HCT116 (cell line): ENCODE results near the gene MCAT. TPM values are rescaled to one million over a fixed set of nuclear protein-coding genes. Genes with fewer than 3 reads are reported as not detected.

Experiments
- ATAC-seq: fragments of 200-7000 bp; cut with Tn5 transposase; 2 replicates; pipeline ENCODE4 v1.9.1; 2020; ENCODE audit warnings: mild to moderate bottlenecking, moderate library complexity
- BruUV-seq: library from RNA; stranded (reverse); fragments of 400-500 nt; replicated peaks from 2 replicates; lab custom pipeline; 2021; lab: Mats Ljungman, UMichigan
- CTCF ChIA-PET: fragments of 300-600 bp; sonication (Branson Sonifier 250); formaldehyde crosslinking; loops from one replicate; lab custom pipeline; 2021; ENCODE audit warnings: antibody characterized with exemption; lab: Charles Lee
- POLR2A ChIA-PET: fragments of 300-600, 350-600 bp; sonication (Branson Sonifier 250); formaldehyde crosslinking; loops from one replicate; lab custom pipeline; 2021; ENCODE audit warnings: antibody characterized with exemption; lab: Charles Lee
- RAD21 ChIA-PET, 2 experiments: fragments of 300-600 bp; sonication (Branson Sonifier 250); formaldehyde crosslinking; loops; one replicate each; lab custom pipeline; 2023; ENCODE audit warnings: low total read pairs in 2 of 2; ENCODE audit not compliant: uncharacterized antibody in 2 of 2, unreplicated experiment in 2 of 2, low non-redundant PET in 1 of 2; lab: Charles Lee
- DNase-seq: peaks from one replicate; pipeline ENCODE4 v3.0.0-alpha.2; 2010; ENCODE audit warnings: low read depth, low spot score
- H2AFZ ChIP-seq: fragments of 200-600 bp; shearing (Covaris generic), sonication (generic); 2 replicates; pipeline ENCODE4 v1.6.1; 2017; ENCODE audit warnings: low read depth, mixed run types, mixed read lengths, antibody characterized with exemption, low read length; ENCODE audit not compliant: poor library complexity, severe bottlenecking
- H3K27ac ChIP-seq: 2 replicates; pipeline ENCODE4 v1.5.1; 2012; ENCODE audit warnings: low read depth, low read length
- H3K27me3 ChIP-seq: fragments of 200-600 bp; sonication (generic); 2 replicates; pipeline ENCODE4 v1.6.1; 2016; ENCODE audit warnings: mixed run types, low read length, mixed read lengths; ENCODE audit not compliant: insufficient read depth
- H3K36me3 ChIP-seq, 2 experiments: fragments of 200-500 bp in 1 of 2; fragments of 200-600 bp in 1 of 2; sonication (Bioruptor generic) in 1 of 2; sonication (generic) in 1 of 2; 2 replicates each; pipeline versions ENCODE4 v1.5.1 to v1.6.1; 2014 to 2016; ENCODE audit warnings: low read length in 2 of 2, inconsistent platforms in 1 of 2, mixed read lengths in 1 of 2, mixed run types in 1 of 2; ENCODE audit not compliant: insufficient read depth in 2 of 2, control insufficient read depth in 1 of 2
- H3K4me1 ChIP-seq, 2 experiments: fragments of 200-600 bp in 1 of 2; sonication (generic) in 1 of 2; 2 replicates each; pipeline versions ENCODE4 v1.5.1 to v1.6.1; 2012 to 2017; ENCODE audit warnings: low read length in 2 of 2, inconsistent platforms in 1 of 2, mild to moderate bottlenecking in 1 of 2, mixed read lengths in 1 of 2, mixed run types in 1 of 2, moderate library complexity in 1 of 2; ENCODE audit not compliant: insufficient read depth in 2 of 2, control insufficient read depth in 1 of 2
- H3K4me2 ChIP-seq: fragments of 200-600 bp; sonication (generic); 2 replicates; pipeline ENCODE4 v1.6.1; 2017; ENCODE audit warnings: mixed run types, low read length, mixed read lengths
- H3K4me3 ChIP-seq, 2 experiments: fragments of 200-600 bp in 1 of 2; sonication (generic) in 1 of 2; replicated peaks in 1 of 2; 2 replicates each; pipeline ENCODE4 v1.5.1; 2011 to 2016; ENCODE audit warnings: low read length in 2 of 2, control low read depth in 1 of 2, low read depth in 1 of 2, mild to moderate bottlenecking in 1 of 2, mixed read lengths in 1 of 2, mixed run types in 1 of 2
- H3K79me2 ChIP-seq: fragments of 200-600 bp; sonication (generic); 2 replicates; pipeline ENCODE4 v1.6.1; 2017; ENCODE audit warnings: mild to moderate bottlenecking, mixed run types, low read length, moderate library complexity, mixed read lengths; ENCODE audit not compliant: insufficient read depth
- H3K9ac ChIP-seq: fragments of 200-600 bp; sonication (generic); 2 replicates; pipeline ENCODE4 v1.6.1; 2016; ENCODE audit warnings: low read length, mixed read lengths
- H3K9me2 ChIP-seq: fragments of 200-600 bp; sonication (generic), shearing (Covaris generic); 2 replicates; pipeline ENCODE4 v1.6.1; 2017; ENCODE audit warnings: mixed run types, mild to moderate bottlenecking, moderate library complexity; ENCODE audit not compliant: insufficient read depth
- H3K9me3 ChIP-seq, 2 experiments: fragments of 200-500 bp in 1 of 2; fragments of 200-600 bp in 1 of 2; sonication (Bioruptor generic) in 1 of 2; sonication (generic) in 1 of 2; 2 replicates each; pipeline ENCODE4 v1.6.1; 2014 to 2017; ENCODE audit warnings: low read length in 2 of 2, mixed read lengths in 2 of 2, inconsistent platforms in 1 of 2, low read depth in 1 of 2, mild to moderate bottlenecking in 1 of 2, mixed run types in 1 of 2, moderate library complexity in 1 of 2; ENCODE audit not compliant: control insufficient read depth in 1 of 2, insufficient read depth in 1 of 2
- H4K20me1 ChIP-seq: fragments of 200-600 bp; sonication (generic), shearing (Covaris generic); 2 replicates; pipeline ENCODE4 v1.6.1; 2017; ENCODE audit warnings: mixed run types, mild to moderate bottlenecking, moderate library complexity; ENCODE audit not compliant: insufficient read depth
- CBX3 ChIP-seq: IDR thresholded peaks from 2 replicates; pipeline ENCODE4 v1.6.1; 2012; ENCODE audit warnings: low read depth
- EZH2 ChIP-seq: fragments of 200-600 bp; sonication (generic); IDR thresholded peaks from 2 replicates; pipeline ENCODE4 v1.6.1; 2017; ENCODE audit warnings: antibody characterized with exemption, mixed run types
- FOSL1 ChIP-seq: IDR thresholded peaks from 2 replicates; pipeline ENCODE4 v1.6.1; 2012; ENCODE audit warnings: low read depth
- JUND ChIP-seq: IDR thresholded peaks from 2 replicates; pipeline ENCODE4 v1.6.1; 2012
- MAX ChIP-seq: IDR thresholded peaks from 2 replicates; pipeline ENCODE4 v1.6.1; 2012
- POLR2AphosphoS5 ChIP-seq: IDR thresholded peaks from 2 replicates; pipeline ENCODE4 v1.6.1; 2011; ENCODE audit warnings: mild to moderate bottlenecking, low read depth, low read length, moderate library complexity
- RAD21 ChIP-seq: IDR thresholded peaks from 2 replicates; pipeline ENCODE4 v1.6.1; 2012; ENCODE audit warnings: low read depth, mild to moderate bottlenecking
- ZFX ChIP-seq: fragments of 450-650 bp; IDR thresholded peaks from 2 replicates; pipeline ENCODE4 v1.6.1; 2017
- intact Hi-C: fragments of 100-400 bp; cut with micrococcal nuclease; formaldehyde crosslinking; loops from 2 replicates; pipeline ENCODE4 v1.10.0; 2022
- total RNA-seq: library from RNA; stranded (reverse); gene quantifications from one replicate; pipeline ENCODE4 v1.2.1, GENCODE V29; 2021; ENCODE audit not compliant: unreplicated experiment
- TF ChIP-seq, protein P1 (sequence below), 3 experiments: fragments of 200-600 bp in 1 of 3; sonication (generic) in 1 of 3; IDR thresholded peaks in 2 of 3; conservative IDR thresholded peaks in 1 of 3; 2 replicates each; pipeline ENCODE4 v1.5.1; 2012 to 2017; ENCODE audit warnings: low read depth in 2 of 3, low read length in 2 of 3, antibody characterized with exemption in 1 of 3, borderline replicate concordance in 1 of 3, control low read depth in 1 of 3, mild to moderate bottlenecking in 1 of 3, mixed read lengths in 1 of 3, mixed run types in 1 of 3, moderate library complexity in 1 of 3; ENCODE audit not compliant: insufficient read depth in 1 of 3

MCAT gene
- total RNA-seq, 1 experiment from 2014 or later = 34.8 TPM

- Histone ChIP-seq H3K4me2 (peak overlapping the region; percentile 100), H2AFZ (no peak overlapping the region), H3K27me3 (no peaks in the 10 kb centered on the region), H3K4me1 (peaks cover 10 to 29% of the 10 kb centered on the region in 2 experiments; a peak in 3 of 4 replicates), H3K36me3 (no peaks in the 10 kb centered on the region), H3K9ac (peak overlapping the region; percentile 78; the same call in 1 of the 2 replicates), H3K9me3 (no peaks in the 10 kb centered on the region), H4K20me1 (no peaks in the 10 kb centered on the region), H3K4me3 (peak overlapping the region; percentile 69 to 93), H3K9me2 (no peaks in the 10 kb centered on the region), H3K79me2 (no peaks in the 10 kb centered on the region), H3K27ac (peak overlapping the region; percentile 68; the same call in 1 of the 2 replicates)
- ChIA-PET RAD21 (interaction anchor here (0.6 to 1.1 kb wide), 4 partner anchors 33 to 469 kb away, joined by 3 to 8 read pairs (median 4); no protein-coding TSS in a partner anchor), POLR2A (interaction anchor here (0.7 to 1.1 kb wide), 4 partner anchors 72 to 475 kb away, joined by 3 to 13 read pairs (median 3); partner anchors contain the start of gene POLDIP3), CTCF (interaction anchor here (0.6 to 1.7 kb wide), 16 partner anchors 9 to 469 kb away, joined by 3 to 12 read pairs (median 3); partner anchors contain the start of gene PACSIN2)
- TSS peak; percentile 76 for BruUV-seq
- ATAC-seq = peak; percentile 55
- intact Hi-C loops = loop anchor here (1.0 to 10.0 kb wide), 6 partner anchors 100 to 469 kb away; no protein-coding TSS in a partner anchor
- peak; percentile 90 for DNase-seq
- peak; percentile 95 for TF ChIP-seq RAD21
- TF ChIP-seq POLR2AphosphoS5 = peak; percentile 25; the same call in 1 of the 2 replicates
- 0 out of 2 replicates have a peak, but pooled peaks have one; percentile 8 for TF ChIP-seq ZFX
- no peak for TF ChIP-seq EZH2
- TF ChIP-seq MAX = peak; percentile 73
- peak; percentile 47; the same call in 1 of the 2 replicates for TF ChIP-seq CBX3
- TF ChIP-seq, protein P1, sequence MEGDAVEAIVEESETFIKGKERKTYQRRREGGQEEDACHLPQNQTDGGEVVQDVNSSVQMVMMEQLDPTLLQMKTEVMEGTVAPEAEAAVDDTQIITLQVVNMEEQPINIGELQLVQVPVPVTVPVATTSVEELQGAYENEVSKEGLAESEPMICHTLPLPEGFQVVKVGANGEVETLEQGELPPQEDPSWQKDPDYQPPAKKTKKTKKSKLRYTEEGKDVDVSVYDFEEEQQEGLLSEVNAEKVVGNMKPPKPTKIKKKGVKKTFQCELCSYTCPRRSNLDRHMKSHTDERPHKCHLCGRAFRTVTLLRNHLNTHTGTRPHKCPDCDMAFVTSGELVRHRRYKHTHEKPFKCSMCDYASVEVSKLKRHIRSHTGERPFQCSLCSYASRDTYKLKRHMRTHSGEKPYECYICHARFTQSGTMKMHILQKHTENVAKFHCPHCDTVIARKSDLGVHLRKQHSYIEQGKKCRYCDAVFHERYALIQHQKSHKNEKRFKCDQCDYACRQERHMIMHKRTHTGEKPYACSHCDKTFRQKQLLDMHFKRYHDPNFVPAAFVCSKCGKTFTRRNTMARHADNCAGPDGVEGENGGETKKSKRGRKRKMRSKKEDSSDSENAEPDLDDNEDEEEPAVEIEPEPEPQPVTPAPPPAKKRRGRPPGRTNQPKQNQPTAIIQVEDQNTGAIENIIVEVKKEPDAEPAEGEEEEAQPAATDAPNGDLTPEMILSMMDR (IDR thresholded peaks at IDR 0.05 in 2 of 3, conservative IDR thresholded peaks at IDR 0.05 in 1 of 3; ENCODE audit: borderline replicate concordance in 1 of 3, insufficient read depth in 1 of 3, low read depth in 2 of 3, low read length in 2 of 3) = peak; percentile 59 to 88 (median 68); a peak in 5 of 6 replicates
- TF ChIP-seq FOSL1 = no peak
- no peak for TF ChIP-seq JUND
These were observed 52.9 kb downstream of the MCAT start for GRCh38 chr22:43090130-43090789.
